GM18867 (cell line): ENCODE measurements around the gene ZNF319.

Source experiments
- ATAC-seq: cut with Tn5 transposase; IDR thresholded peaks from one replicate; pipeline ENCODE4 v1.9.1; 2021; ENCODE audit warnings: mild to moderate bottlenecking, moderate library complexity; ENCODE audit not compliant: unreplicated experiment

Gene ZNF319

DNA sequence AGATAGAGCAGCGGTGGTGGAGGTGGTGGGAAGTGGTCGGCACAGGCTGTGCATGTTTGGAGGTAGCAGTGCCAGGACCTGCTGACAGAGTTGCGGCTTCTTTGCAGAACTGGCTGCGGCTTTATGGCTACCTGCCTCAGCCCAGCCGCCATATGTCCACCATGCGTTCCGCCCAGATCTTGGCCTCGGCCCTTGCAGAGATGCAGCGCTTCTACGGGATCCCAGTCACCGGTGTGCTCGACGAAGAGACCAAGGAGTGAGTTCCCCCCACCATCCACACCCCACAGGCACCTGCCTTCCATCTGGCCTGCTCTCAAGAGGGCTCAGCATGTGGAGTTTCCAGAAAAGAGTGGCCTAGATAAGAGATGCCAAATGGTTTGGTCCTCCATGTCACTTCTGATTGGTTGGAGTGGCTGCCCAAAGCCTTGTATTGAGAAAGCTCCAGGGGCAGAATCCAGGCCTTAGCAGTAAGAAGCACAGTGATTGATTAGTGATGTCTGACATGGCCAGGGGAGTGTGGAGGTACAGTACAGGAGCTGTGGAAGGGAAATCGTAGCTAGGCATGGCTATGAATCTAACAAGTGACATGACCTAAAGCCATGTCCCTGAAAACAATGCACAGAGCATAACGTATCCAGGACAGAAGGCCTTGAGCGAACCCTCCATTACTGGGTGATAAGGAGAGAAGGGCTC lies 37.0 kb upstream of the ZNF319 start:
- no peak for ATAC-seq

DNA sequence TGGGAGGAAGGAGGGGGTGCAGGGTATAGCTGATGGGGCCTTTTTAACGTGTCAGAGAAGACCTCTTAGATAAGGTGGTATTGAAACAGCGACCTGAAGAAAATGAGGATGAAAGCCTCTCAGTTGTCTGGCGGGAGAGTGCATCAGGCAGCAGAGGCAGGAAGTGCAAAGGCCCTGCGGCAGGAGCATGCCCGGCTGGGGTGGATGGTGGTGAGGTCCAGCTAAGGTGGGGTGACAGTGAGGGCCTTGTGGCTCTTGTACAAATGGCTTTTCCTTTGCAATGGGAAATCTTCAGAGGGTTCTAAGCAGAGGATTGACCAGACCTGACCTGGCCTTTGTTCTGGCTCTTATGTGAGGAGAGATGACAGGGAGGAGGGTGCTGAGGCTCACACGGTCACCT lies 36.5 kb upstream of the ZNF319 start:
- no peak for ATAC-seq

GRCh38 chr16:58035356-58036170 lies 35.1 kb upstream of the ZNF319 start:
- no peak for ATAC-seq

- ATAC-seq: no peak
Observed at GRCh38 chr16:58034774-58035173, 34.3 kb upstream of the ZNF319 start.

DNA sequence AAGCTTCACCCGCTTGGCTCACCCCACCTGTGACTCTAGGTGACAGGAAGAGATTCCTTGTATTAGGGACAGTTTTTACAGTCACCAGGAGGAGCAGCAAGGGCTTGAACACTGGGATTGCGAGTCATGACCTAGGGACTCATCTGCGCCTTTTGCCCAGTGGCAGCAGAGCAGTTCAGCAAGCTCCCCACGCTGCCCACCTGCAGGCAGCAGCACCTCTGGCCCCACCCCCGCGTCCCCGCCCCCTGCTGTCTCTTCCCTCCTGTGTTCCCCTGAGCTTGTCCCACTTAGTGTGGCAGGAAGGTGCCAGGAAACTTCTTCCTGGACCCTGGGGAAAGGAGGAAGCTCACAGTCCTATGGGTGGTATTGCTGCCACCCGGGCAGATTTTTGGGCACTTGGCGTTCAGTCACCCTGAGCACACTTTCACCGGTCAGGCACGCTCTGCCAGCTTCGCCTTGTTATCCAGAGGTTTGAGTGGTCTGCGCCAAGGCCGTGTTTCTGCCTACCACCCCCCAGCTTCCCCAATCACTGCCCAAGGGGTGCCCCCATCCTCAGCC lies 33.7 kb upstream of the ZNF319 start:
- no peak for ATAC-seq

DNA sequence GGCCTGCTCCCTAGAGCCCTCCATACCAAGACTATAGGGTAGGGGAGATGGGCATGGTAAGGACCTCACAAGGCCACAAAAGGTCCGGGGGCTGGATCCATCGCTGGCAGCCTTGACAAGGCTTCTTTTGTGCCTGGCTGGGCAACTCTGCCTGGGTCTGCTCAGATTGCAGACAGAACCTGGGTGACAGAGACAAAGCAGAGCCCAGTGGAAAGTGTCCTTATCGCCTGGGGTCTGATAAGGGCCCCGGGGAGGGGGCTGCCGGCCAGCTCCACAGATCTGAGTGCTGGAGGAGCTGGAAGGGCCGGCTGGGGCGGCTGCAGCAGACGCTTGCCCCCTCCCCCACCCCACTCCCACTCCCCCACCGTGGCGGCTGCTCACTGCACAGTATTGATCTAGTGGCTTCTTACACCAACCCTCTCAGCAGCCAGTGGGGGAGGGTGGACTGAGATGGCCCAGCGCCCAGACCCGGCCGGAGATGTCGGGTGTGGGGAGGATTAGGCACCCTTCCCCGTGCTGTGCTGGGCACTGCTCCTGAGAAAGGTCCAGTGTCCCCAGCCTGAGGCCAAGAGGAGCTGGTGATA lies 32.3 kb upstream of the ZNF319 start:
- ATAC-seq: no peak

DNA sequence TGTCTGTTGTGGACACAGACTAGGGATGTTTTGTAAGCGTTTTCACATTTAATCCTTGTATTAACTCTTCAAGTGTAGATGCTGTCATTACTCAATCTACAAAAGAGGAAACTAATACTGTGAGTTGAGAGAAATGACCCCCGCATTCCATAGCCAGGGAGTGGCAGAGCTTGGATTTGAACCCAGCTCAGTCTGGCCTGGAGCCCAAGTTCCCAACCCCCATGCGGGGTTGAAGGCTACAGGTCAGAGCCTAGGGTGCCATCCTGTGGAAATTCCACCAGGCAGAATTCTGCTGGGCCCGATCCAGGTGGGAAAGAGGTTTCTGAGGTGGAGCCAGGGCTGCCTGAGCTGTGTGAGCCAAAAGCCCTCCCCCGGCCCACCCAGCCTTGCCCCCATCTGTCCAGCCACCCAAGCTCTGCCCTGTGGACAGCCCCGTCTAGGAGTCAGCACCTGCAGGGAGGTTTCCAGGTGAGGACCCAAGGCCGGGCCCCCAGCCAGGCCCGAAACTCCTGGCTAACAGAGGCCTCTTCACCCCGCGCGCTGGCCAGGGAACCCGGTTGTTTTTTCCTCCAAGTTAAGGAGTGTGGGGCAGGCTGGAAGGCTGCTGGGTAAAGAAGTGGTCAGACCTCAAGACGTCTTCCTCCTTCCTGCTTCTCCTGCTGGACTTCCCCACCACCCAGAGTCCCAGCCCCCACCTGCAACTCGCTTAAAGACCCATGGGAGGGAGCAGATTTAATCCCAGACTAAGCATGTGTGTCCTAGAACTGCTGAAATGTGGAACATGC lies 30.7 kb upstream of the ZNF319 start:
- no peak for ATAC-seq

GRCh38 chr16:58030136-58030840 lies 29.8 kb upstream of the ZNF319 start:
- no peak for ATAC-seq

DNA sequence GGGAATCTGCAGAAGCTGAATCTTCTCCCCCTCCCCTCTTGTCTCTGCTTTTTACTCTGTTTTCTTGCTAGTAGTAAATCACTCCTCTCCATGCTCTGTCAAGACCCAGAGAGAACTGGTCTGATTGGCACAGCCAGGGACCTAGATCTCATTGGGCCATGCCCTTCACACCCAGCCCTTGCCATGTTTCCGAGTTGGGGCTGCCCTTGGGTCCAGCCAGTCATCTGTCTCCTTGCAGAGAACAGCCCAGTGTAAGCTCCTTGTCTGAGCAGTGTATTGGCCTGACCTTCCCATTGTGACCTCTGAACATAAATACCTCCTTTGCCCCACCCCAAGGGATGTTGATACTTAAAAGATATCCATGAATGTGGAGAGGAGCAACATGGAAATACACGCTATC lies 28.9 kb upstream of the ZNF319 start:
- ATAC-seq: no peak

DNA sequence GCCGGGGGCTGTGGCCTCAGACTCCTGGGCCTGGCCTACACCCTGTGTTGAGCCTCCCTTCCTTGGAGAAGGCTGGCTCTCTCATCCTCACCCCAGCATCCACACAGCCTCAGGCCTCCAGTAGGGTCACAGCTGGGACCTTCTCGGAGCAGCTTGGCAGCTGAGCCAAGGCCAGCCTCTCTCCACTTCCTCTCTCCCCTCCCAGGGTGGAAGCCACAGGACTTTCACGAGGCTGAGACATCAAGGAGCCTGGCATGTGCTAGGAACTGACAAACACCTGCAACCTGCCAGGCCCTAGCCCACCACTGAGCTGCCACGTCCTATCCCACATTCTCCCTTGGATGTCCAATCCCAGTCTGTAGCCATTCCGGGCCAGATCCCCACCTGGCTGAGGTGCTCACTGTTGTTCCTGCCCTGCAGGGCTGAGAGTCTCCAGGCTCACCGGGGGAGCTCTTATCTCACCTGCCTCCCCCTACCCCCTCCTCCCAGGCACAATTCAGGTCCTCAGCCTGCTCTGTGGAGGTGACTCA lies 28.1 kb upstream of the ZNF319 start:
- ATAC-seq: no peak

DNA sequence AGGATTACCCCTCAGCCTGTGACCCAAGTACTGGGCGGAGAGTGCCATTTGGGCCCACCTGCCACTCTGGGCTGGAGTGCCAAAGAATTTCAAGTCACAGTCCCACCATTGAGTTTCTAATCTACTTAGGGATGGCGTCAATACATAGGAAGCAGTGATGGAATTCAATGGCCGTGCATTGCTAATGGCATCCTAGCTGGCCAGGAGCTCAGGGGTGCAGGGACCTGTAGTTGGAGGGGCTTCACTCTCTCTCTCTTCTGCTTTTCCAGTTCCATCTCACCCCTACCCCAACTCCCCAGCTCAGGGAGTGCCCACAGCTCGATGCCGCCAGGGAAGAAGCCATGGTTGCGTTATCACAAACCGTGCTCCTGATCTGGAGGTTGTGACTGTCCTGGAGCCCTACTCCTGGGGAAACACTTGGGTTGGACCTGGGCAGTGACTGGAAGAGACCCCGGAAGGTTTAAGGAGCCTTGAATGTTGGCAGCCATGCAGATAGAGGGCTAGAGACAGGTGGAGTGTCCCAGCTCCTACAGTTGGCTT lies 27.5 kb upstream of the ZNF319 start:
- ATAC-seq: no peak

GRCh38 chr16:58027161-58027915 lies 26.9 kb upstream of the ZNF319 start:
- no peak for ATAC-seq

GRCh38 chr16:58026705-58027160 lies 26.3 kb upstream of the ZNF319 start:
- ATAC-seq: no peak

- peak; percentile 23 for ATAC-seq
Observed at GRCh38 chr16:58026139-58026704, 25.8 kb upstream of the ZNF319 start.

- peak; percentile 65 for ATAC-seq
Observed at GRCh38 chr16:58025351-58026138, 25.1 kb upstream of the ZNF319 start, which contains the start of gene MMP15. MMP15 (plus strand) TSS chr16:58025754; CDS start chr16:58026351, 597 bp downstream.

DNA sequence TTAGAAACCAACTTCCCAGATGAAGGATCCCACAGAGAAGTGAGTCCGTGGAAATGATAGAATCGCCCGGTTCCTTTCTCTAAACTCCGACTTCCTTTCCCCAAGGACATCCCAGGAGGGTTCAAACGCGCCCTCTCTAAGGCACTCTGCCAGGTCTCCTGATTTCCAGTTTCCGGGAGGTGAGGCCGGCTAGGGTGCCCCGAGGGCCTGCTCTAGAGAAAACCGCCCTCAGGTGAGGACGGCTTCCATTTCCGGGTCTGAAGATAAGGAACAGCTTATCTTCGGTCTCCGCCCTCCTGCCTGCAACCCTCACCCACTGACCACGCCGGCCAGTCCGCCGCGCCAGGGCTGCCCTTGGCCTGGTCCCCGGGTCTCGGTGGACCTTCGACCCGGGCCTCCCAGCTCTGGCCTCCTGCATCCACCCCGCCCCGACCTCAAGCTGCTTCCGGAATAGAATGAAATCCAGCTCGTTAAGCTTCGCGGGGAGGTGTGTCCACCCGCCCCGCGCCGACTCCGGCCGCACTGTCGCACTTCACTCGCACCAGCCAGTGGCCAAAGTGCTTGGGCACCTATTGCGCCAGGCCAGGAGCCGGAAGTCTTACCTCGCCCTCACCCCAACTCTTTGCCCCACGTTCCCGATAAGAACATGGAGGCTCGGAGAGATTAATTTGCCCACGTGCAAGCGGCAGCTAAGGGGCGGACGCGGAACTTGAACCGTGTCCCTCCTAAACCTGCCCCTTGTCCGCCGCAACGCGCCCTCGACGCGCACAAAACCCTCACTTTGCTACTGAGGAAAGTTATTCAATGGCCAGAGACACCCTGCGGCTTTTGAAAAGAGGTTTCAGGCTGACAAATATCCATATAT lies 24.2 kb upstream of the ZNF319 start:
- ATAC-seq: no peak
